SK-N-SH (cell line): Measurements from ENCODE around the gene SLC6A11. TPM values are rescaled to one million over a fixed set of nuclear protein-coding genes. Genes with fewer than 3 reads are reported as not detected.

Source experiments
- CTCF ChIA-PET: fragments of 300-600, 350-600 bp; formaldehyde crosslinking; extraction: SDS; loops from one replicate; lab custom pipeline; 2021; lab: Yijun Ruan, JAX
- POLR2A ChIA-PET: fragments of 350-600 bp; sonication (Branson Sonifier 250); formaldehyde crosslinking; extraction: SDS; loops from one replicate; lab custom pipeline; 2020; ENCODE audit warnings: antibody characterized with exemption, inconsistent platforms; lab: Yijun Ruan, JAX
- DNase-seq: peaks from one replicate; pipeline ENCODE4 v3.0.0; 2012
- H2AFZ ChIP-seq: fragments of 200-600 bp; sonication (generic); 2 replicates; pipeline ENCODE4 v1.8.1; 2016; ENCODE audit warnings: antibody characterized with exemption, mild to moderate bottlenecking, low read depth
- H3F3A ChIP-seq: fragments of 200-600 bp; sonication (generic); replicated peaks from 2 replicates; pipeline ENCODE3; 2016; ENCODE audit warnings: antibody characterized with exemption, mild to moderate bottlenecking; ENCODE audit not compliant: insufficient read depth
- H3K27ac ChIP-seq, 2 experiments: fragments of 200-500 bp in 1 of 2; fragments of 200-600 bp in 1 of 2; sonication (Bioruptor generic) in 1 of 2; sonication (generic), shearing (Covaris generic) in 1 of 2; 2 replicates each; pipeline versions ENCODE4 v1.5.1 to v1.6.1; 2014 to 2016; ENCODE audit warnings: low read depth in 2 of 2, inconsistent platforms in 1 of 2, low read length in 1 of 2, mild to moderate bottlenecking in 1 of 2, mixed read lengths in 1 of 2
- H3K27me3 ChIP-seq: fragments of 200-600 bp; sonication (generic), shearing (Covaris generic); 2 replicates; pipeline ENCODE4 v1.6.1; 2016; ENCODE audit warnings: mixed run types; ENCODE audit not compliant: insufficient read depth
- H3K36me3 ChIP-seq, 2 experiments: fragments of 200-500 bp in 1 of 2; fragments of 200-600 bp in 1 of 2; sonication (Bioruptor generic) in 1 of 2; sonication (generic) in 1 of 2; replicated peaks in 1 of 2; 2 replicates each; pipeline versions ENCODE3 to v1.5.1; 2014 to 2016; ENCODE audit warnings: low read length in 1 of 2, mild to moderate bottlenecking in 1 of 2; ENCODE audit not compliant: insufficient read depth in 2 of 2, control insufficient read depth in 1 of 2
- H3K4me1 ChIP-seq, 2 experiments: fragments of 200-500 bp in 1 of 2; fragments of 200-600 bp in 1 of 2; sonication (Bioruptor generic) in 1 of 2; sonication (generic), shearing (Covaris generic) in 1 of 2; 2 replicates each; pipeline versions ENCODE4 v1.5.1 to v1.6.1; 2014 to 2016; ENCODE audit warnings: low read depth in 1 of 2, low read length in 1 of 2, mixed run types in 1 of 2; ENCODE audit not compliant: insufficient read depth in 2 of 2, control insufficient read depth in 1 of 2
- H3K4me2 ChIP-seq: fragments of 200-600 bp; sonication (generic), shearing (Covaris generic); 2 replicates; pipeline ENCODE4 v1.6.1; 2017; ENCODE audit warnings: mixed run types
- H3K4me3 ChIP-seq, 2 experiments: fragments of 200-500 bp in 1 of 2; fragments of 200-600 bp in 1 of 2; sonication (Bioruptor generic) in 1 of 2; sonication (generic), shearing (Covaris generic) in 1 of 2; 2 replicates each; pipeline versions ENCODE4 v1.5.1 to v1.8.1; 2014 to 2016; ENCODE audit warnings: low read depth in 2 of 2, inconsistent platforms in 1 of 2, low read length in 1 of 2, mild to moderate bottlenecking in 1 of 2, mixed read lengths in 1 of 2, moderate library complexity in 1 of 2
- H3K79me2 ChIP-seq: fragments of 200-600 bp; sonication (generic); 2 replicates; pipeline ENCODE4 v1.8.1; 2017; ENCODE audit warnings: mild to moderate bottlenecking; ENCODE audit not compliant: insufficient read depth
- H3K9ac ChIP-seq: fragments of 200-600 bp; sonication (generic); 2 replicates; pipeline ENCODE4 v1.6.1; 2017; ENCODE audit warnings: mixed run types
- H3K9me2 ChIP-seq: fragments of 200-600 bp; sonication (generic); 2 replicates; pipeline ENCODE4 v1.6.1; 2017; ENCODE audit warnings: mixed run types
- H3K9me3 ChIP-seq: fragments of 200-600 bp; sonication (generic); 2 replicates; pipeline ENCODE4 v1.6.1; 2017; ENCODE audit warnings: mixed run types, mild to moderate bottlenecking, moderate library complexity
- H4K20me1 ChIP-seq: fragments of 200-600 bp; sonication (generic); 2 replicates; pipeline ENCODE4 v1.6.1; 2017; ENCODE audit warnings: mild to moderate bottlenecking, mixed run types; ENCODE audit not compliant: insufficient read depth
- CHD2 ChIP-seq: fragments of 150-350 bp; IDR thresholded peaks from 2 replicates; pipeline ENCODE4 v1.6.1; 2018; ENCODE audit warnings: low read length; ENCODE audit not compliant: partially characterized antibody
- ELF1 ChIP-seq: IDR thresholded peaks from 2 replicates; pipeline ENCODE4 v1.4.0; 2012
- EP300 ChIP-seq, 2 experiments: IDR thresholded peaks; 2 replicates each; pipeline versions ENCODE4 v1.4.0 to v1.6.1; 2012; ENCODE audit warnings: borderline replicate concordance in 1 of 2, low read depth in 1 of 2, low read length in 1 of 2
- EZH2phosphoT487 ChIP-seq: fragments of 200-600 bp; sonication (generic); IDR thresholded peaks from 2 replicates; pipeline ENCODE4 v1.6.1; 2017; ENCODE audit warnings: low read depth, mixed run types, mild to moderate bottlenecking, antibody characterized with exemption, moderate library complexity, borderline replicate concordance
- FOXM1 ChIP-seq: IDR thresholded peaks from 2 replicates; pipeline ENCODE4 v1.4.0; 2012; ENCODE audit warnings: low read depth, mild to moderate bottlenecking
- GABPA ChIP-seq: IDR thresholded peaks from 2 replicates; pipeline ENCODE4 v1.4.0; 2012; ENCODE audit warnings: low read depth, mild to moderate bottlenecking
- GATA2 ChIP-seq: sonication (generic); formaldehyde crosslinking; IDR thresholded peaks from 2 replicates; pipeline ENCODE4 v1.5.0; 2020; ENCODE audit warnings: mild to moderate bottlenecking, missing genetic modification reagents
- JUND ChIP-seq: IDR thresholded peaks from 2 replicates; pipeline ENCODE4 v1.4.0; 2012
- MEF2A ChIP-seq: IDR thresholded peaks from 2 replicates; pipeline ENCODE4 v1.4.0; 2012; ENCODE audit warnings: low read depth, borderline replicate concordance
- MXI1 ChIP-seq: IDR thresholded peaks from 2 replicates; pipeline ENCODE4 v1.6.1; 2012; ENCODE audit warnings: mild to moderate bottlenecking, low read depth, low read length, improper control_type of control experiment
- NRF1 ChIP-seq: IDR thresholded peaks from 2 replicates; pipeline ENCODE4 v1.6.1; 2012; ENCODE audit warnings: low read depth, mild to moderate bottlenecking, low read length
- RCOR1 ChIP-seq: fragments of 150-350 bp; IDR thresholded peaks from 2 replicates; pipeline ENCODE4 v1.6.1; 2017; ENCODE audit warnings: antibody characterized with exemption, low read length
- RFX5 ChIP-seq: IDR thresholded peaks from 2 replicates; pipeline ENCODE4 v1.6.1; 2012; ENCODE audit warnings: mild to moderate bottlenecking, improper control_type of control experiment, low read length
- RXRA ChIP-seq: IDR thresholded peaks from 2 replicates; pipeline ENCODE4 v1.4.0; 2012; ENCODE audit warnings: low read depth, mild to moderate bottlenecking, borderline replicate concordance
- SMC3 ChIP-seq: IDR thresholded peaks from 2 replicates; pipeline ENCODE4 v1.6.1; 2012; ENCODE audit warnings: low read depth, low read length, improper control_type of control experiment
- TCF12 ChIP-seq: IDR thresholded peaks from 2 replicates; pipeline ENCODE4 v1.4.0; 2012
- TEAD4 ChIP-seq: IDR thresholded peaks from 2 replicates; pipeline ENCODE4 v1.4.0; 2012; ENCODE audit warnings: mild to moderate bottlenecking, borderline replicate concordance; ENCODE audit not compliant: insufficient read depth
- YY1 ChIP-seq: IDR thresholded peaks from 2 replicates; pipeline ENCODE4 v1.4.0; 2012; ENCODE audit warnings: low read depth, mild to moderate bottlenecking
- WGBS: methylation state at CpG from one replicate; pipeline ENCODE4 v1.1.6; 2017; ENCODE audit warnings: low lambda C conversion rate; 5-methylcytosine and 5-hydroxymethylcytosine counted together
- polyA plus RNA-seq, 3 experiments: library from polyadenylated mRNA; depleted of rRNA; stranded (reverse); fragments of >200 nt; gene quantifications; 2 replicates each; pipeline ENCODE4 v1.2.3, GENCODE V29; 2012
- TF ChIP-seq, protein P1 (sequence below): fragments of 150-350 bp; IDR thresholded peaks from 2 replicates; pipeline ENCODE4 v1.6.1; 2016; ENCODE audit warnings: mild to moderate bottlenecking, low read depth, low read length
- TF ChIP-seq, protein P2 (sequence below): fragments of 200-600 bp; sonication (generic); IDR thresholded peaks from 2 replicates; pipeline ENCODE4 v1.6.1; 2017; ENCODE audit warnings: antibody characterized with exemption, mild to moderate bottlenecking, moderate library complexity

Gene SLC6A11
- polyA plus RNA-seq, 1 of the 3 experiments (the other 2 are of a cell fraction), result 0.03 TPM

DNA sequence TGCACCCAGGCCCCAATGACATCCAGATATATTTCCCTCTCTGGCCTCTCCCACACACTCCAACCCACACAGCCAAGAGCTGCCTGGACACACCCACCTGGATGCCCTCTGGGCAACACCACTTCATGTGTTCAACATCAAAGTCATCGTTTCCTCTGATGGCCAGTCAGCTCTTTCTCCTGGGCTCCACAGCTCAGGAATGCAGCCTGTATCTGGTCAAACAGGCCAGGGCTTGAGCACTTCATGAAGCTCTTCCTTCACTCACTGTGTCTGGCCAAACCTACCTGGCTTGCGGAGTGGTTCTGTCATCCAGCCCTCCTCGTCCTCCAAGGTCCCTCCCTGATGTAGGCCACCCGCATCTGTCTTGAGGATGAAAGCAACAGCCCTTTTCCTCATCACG, 35.8 kb upstream of the SLC6A11 start:
- H3K9ac ChIP-seq, result no peak overlapping the region
- no peak for DNase-seq
- no peaks in the 10 kb centered on the region for H3K36me3 ChIP-seq
- CTCF ChIA-PET, result interaction anchor here (1.5 kb wide), 1 partner anchor 17 kb away, joined by 3 read pairs; no protein-coding TSS in a partner anchor
- no peaks in the 10 kb centered on the region for H3K9me3 ChIP-seq
- POLR2A ChIA-PET, result no interaction called here
- H3K4me2 ChIP-seq, result no peak overlapping the region
- no peaks in the 10 kb centered on the region for H3K27me3 ChIP-seq
- H3K9me2 ChIP-seq, result no peaks in the 10 kb centered on the region
- WGBS, result 41% methylated on average over 5 of the region's 5 CpGs
- TF ChIP-seq MXI1 (no peak), ELF1 (no peak), TCF12 (no peak), RFX5 (no peak), NRF1 (no peak), RCOR1 (no peak), TEAD4 (no peak), GATA2 (no peak), EZH2phosphoT487 (no peak), SMC3 (no peak), FOXM1 (no peak), CHD2 (no peak), JUND (no peak), YY1 (no peak), MEF2A (no peak), RXRA (no peak), GABPA (no peak), EP300 (IDR thresholded peaks at IDR 0.05; ENCODE audit: borderline replicate concordance in 1 of 2, low read depth in 1 of 2, low read length in 1 of 2) (no peak)
- TF ChIP-seq, protein P1, sequence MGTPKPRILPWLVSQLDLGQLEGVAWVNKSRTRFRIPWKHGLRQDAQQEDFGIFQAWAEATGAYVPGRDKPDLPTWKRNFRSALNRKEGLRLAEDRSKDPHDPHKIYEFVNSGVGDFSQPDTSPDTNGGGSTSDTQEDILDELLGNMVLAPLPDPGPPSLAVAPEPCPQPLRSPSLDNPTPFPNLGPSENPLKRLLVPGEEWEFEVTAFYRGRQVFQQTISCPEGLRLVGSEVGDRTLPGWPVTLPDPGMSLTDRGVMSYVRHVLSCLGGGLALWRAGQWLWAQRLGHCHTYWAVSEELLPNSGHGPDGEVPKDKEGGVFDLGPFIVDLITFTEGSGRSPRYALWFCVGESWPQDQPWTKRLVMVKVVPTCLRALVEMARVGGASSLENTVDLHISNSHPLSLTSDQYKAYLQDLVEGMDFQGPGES, result no peak
- TF ChIP-seq, protein P2, sequence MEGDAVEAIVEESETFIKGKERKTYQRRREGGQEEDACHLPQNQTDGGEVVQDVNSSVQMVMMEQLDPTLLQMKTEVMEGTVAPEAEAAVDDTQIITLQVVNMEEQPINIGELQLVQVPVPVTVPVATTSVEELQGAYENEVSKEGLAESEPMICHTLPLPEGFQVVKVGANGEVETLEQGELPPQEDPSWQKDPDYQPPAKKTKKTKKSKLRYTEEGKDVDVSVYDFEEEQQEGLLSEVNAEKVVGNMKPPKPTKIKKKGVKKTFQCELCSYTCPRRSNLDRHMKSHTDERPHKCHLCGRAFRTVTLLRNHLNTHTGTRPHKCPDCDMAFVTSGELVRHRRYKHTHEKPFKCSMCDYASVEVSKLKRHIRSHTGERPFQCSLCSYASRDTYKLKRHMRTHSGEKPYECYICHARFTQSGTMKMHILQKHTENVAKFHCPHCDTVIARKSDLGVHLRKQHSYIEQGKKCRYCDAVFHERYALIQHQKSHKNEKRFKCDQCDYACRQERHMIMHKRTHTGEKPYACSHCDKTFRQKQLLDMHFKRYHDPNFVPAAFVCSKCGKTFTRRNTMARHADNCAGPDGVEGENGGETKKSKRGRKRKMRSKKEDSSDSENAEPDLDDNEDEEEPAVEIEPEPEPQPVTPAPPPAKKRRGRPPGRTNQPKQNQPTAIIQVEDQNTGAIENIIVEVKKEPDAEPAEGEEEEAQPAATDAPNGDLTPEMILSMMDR, result no peak
- H3F3A ChIP-seq, result no peaks in the 10 kb centered on the region
- H2AFZ ChIP-seq, result no peak overlapping the region
- no peak overlapping the region for H3K27ac ChIP-seq
- no peak overlapping the region for H3K4me3 ChIP-seq
- no peaks in the 10 kb centered on the region for H3K79me2 ChIP-seq
- no peaks in the 10 kb centered on the region for H4K20me1 ChIP-seq
- H3K4me1 ChIP-seq, result no peaks in the 10 kb centered on the region
